Caco-2 (cell line): ENCODE data around the gene CHMP4A. TPM values are rescaled to one million over a fixed set of nuclear protein-coding genes. Genes with fewer than 3 reads are reported as not detected.

Source experiments
- BruUV-seq: library from RNA; stranded (reverse); fragments of 400-500 nt; replicated peaks from 2 replicates; lab custom pipeline; 2021; lab: Mats Ljungman, UMichigan
- CTCF ChIA-PET: fragments of 300-600 bp; sonication (Branson Sonifier 250); formaldehyde crosslinking; loops from one replicate; lab custom pipeline; 2022; ENCODE audit warnings: antibody characterized with exemption; lab: Charles Lee
- POLR2A ChIA-PET: fragments of 300-600 bp; sonication (Branson Sonifier 250); formaldehyde crosslinking; loops from one replicate; lab custom pipeline; 2022; ENCODE audit warnings: antibody characterized with exemption; lab: Charles Lee
- DNase-seq, 2 experiments: peaks; one replicate each; pipeline versions ENCODE4 v3.0.0 to v3.0.0-alpha.2; 2020 to 2022
- H3K27me3 ChIP-seq: replicated peaks from 2 replicates; pipeline ENCODE4 v1.6.0; 2011; ENCODE audit warnings: low read length; ENCODE audit not compliant: control insufficient read depth, insufficient read depth
- H3K36me3 ChIP-seq: 2 replicates; pipeline ENCODE4 v1.5.1; 2011; ENCODE audit warnings: low read length; ENCODE audit not compliant: control insufficient read depth, insufficient read depth
- H3K4me1 ChIP-seq: fragments of 250-450 bp; sonication (Bioruptor Pico); 2 replicates; pipeline ENCODE4 v1.5.1; 2020; ENCODE audit warnings: mild to moderate bottlenecking
- H3K4me3 ChIP-seq: 2 replicates; pipeline ENCODE4 v1.5.1; 2011; ENCODE audit warnings: low read depth, mild to moderate bottlenecking, control low read depth, low read length
- H3K9me3 ChIP-seq: fragments of 250-450 bp; sonication (Bioruptor Pico); 2 replicates; pipeline ENCODE4 v1.5.1; 2020; ENCODE audit warnings: mild to moderate bottlenecking, moderate library complexity
- H3K27ac Mint-ChIP-seq: one replicate; pipeline ENCODE4 v1.8.0; 2022; ENCODE audit warnings: mixed read lengths; ENCODE audit not compliant: unreplicated experiment
- H3K27me3 Mint-ChIP-seq: one replicate; pipeline ENCODE4 v1.8.0; 2022; ENCODE audit warnings: mixed read lengths; ENCODE audit not compliant: insufficient read depth, unreplicated experiment
- H3K36me3 Mint-ChIP-seq: one replicate; pipeline ENCODE4 v1.8.0; 2022; ENCODE audit warnings: mild to moderate bottlenecking, mixed read lengths; ENCODE audit not compliant: insufficient read depth, unreplicated experiment
- H3K4me1 Mint-ChIP-seq: one replicate; pipeline ENCODE4 v1.8.0; 2022; ENCODE audit warnings: low read depth, mixed read lengths; ENCODE audit not compliant: unreplicated experiment
- H3K4me3 Mint-ChIP-seq: one replicate; pipeline ENCODE4 v1.8.0; 2022; ENCODE audit warnings: mild to moderate bottlenecking, moderate library complexity, mixed read lengths; ENCODE audit not compliant: unreplicated experiment
- H3K9me3 Mint-ChIP-seq: one replicate; pipeline ENCODE4 v1.8.0; 2022; ENCODE audit warnings: mixed read lengths; ENCODE audit not compliant: unreplicated experiment
- intact Hi-C: fragments of 100-400 bp; cut with micrococcal nuclease; formaldehyde crosslinking; loops from one replicate; pipeline ENCODE4 v1.10.0; 2022; ENCODE audit not compliant: unreplicated experiment
- total RNA-seq: library from RNA; stranded (reverse); gene quantifications from 2 replicates; pipeline ENCODE4 v1.2.3, GENCODE V29; 2022
- TF ChIP-seq, protein P1 (sequence below), 2 experiments: fragments of 200-600 bp in 1 of 2; IDR thresholded peaks; 1 replicate in 1 of 2; 2 replicates in 1 of 2; pipeline versions ENCODE4 v1.5.1 to v1.8.0; 2011 to 2022; ENCODE audit warnings: antibody characterized with exemption in 1 of 2, control low read depth in 1 of 2, inconsistent platforms in 1 of 2, low read depth in 1 of 2, low read length in 1 of 2, mild to moderate bottlenecking in 1 of 2, moderate library complexity in 1 of 2; ENCODE audit not compliant: insufficient read depth in 1 of 2, severe bottlenecking in 1 of 2, unreplicated experiment in 1 of 2

Gene CHMP4A
- total RNA-seq, 1 experiment from 2014 or later: 57.7 TPM

DNA sequence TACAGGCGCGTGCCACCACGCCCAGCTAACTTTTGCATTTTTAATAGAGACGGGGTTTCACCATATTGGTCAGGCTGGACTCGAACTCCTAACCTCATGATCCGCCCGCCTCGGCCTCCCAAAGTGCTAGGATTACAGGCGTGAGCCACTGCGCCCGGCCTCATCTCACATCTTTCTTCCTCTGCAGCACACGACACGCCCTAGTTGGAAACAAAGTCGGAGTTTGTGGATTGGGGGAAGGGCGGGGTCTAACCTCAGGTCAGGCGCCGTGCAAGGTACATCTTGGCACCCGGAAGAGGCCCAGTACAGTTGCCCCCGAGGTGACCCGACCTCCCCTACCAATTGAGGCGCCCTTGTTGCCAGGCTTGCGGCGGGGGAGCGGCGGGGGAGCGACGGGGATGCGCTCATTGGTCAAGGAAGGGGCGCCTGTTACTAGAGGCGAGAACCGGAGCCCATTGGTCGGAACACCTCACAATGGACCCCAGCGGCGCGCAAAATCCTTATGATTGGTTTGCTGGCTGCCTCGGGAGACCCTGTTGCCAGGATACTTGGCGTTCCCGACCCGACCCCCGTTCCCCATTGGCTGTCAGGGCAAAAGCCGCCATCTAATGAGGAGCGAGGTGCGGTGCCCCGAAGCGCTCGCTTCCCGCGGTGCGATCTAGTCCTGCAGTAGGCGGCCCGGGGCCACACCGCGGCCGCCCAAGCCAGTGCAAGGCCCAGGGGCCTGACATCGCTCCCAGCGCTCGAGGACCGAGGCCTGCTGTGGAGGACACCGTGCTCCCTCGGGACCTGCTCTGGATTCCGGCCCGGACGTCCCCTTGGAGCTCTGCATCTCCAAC is 41.6 kb downstream of the CHMP4A start, which contains the start of gene REC8:
Gene REC8 (plus strand): TSS at position 659 of the 839 bp plus-strand sequence. CDS start 473 bp downstream, outside the sequence.
- H3K36me3 Mint-ChIP-seq: peaks cover 11% of the 10 kb centered on the region
- TF ChIP-seq, protein P1, sequence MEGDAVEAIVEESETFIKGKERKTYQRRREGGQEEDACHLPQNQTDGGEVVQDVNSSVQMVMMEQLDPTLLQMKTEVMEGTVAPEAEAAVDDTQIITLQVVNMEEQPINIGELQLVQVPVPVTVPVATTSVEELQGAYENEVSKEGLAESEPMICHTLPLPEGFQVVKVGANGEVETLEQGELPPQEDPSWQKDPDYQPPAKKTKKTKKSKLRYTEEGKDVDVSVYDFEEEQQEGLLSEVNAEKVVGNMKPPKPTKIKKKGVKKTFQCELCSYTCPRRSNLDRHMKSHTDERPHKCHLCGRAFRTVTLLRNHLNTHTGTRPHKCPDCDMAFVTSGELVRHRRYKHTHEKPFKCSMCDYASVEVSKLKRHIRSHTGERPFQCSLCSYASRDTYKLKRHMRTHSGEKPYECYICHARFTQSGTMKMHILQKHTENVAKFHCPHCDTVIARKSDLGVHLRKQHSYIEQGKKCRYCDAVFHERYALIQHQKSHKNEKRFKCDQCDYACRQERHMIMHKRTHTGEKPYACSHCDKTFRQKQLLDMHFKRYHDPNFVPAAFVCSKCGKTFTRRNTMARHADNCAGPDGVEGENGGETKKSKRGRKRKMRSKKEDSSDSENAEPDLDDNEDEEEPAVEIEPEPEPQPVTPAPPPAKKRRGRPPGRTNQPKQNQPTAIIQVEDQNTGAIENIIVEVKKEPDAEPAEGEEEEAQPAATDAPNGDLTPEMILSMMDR (IDR thresholded peaks at IDR 0.05; ENCODE audit: insufficient read depth in 1 of 2, low read depth in 1 of 2, low read length in 1 of 2, severe bottlenecking in 1 of 2, unreplicated experiment in 1 of 2): no peak
- no peak for DNase-seq
- CTCF ChIA-PET: no interaction called here
- Histone ChIP-seq H3K36me3 (peaks cover 2% of the 10 kb centered on the region), H3K27me3 (no peaks in the 10 kb centered on the region), H3K9me3 (no peaks in the 10 kb centered on the region), H3K4me1 (no peaks in the 10 kb centered on the region), H3K4me3 (no peak within 1 kb of the TSS)
- H3K9me3 Mint-ChIP-seq: no peaks in the 10 kb centered on the region
- POLR2A ChIA-PET: interaction anchor here (0.7 kb wide), 1 partner anchor 81 kb away, joined by 7 read pairs; no protein-coding TSS in a partner anchor
- BruUV-seq: no TSS peak
- H3K27me3 Mint-ChIP-seq: no peaks in the 10 kb centered on the region
- intact Hi-C loops: no loop called here
- no peak within 1 kb of the TSS for H3K27ac Mint-ChIP-seq
- no peak within 1 kb of the TSS for H3K4me3 Mint-ChIP-seq
- no peaks in the 10 kb centered on the region for H3K4me1 Mint-ChIP-seq

DNA sequence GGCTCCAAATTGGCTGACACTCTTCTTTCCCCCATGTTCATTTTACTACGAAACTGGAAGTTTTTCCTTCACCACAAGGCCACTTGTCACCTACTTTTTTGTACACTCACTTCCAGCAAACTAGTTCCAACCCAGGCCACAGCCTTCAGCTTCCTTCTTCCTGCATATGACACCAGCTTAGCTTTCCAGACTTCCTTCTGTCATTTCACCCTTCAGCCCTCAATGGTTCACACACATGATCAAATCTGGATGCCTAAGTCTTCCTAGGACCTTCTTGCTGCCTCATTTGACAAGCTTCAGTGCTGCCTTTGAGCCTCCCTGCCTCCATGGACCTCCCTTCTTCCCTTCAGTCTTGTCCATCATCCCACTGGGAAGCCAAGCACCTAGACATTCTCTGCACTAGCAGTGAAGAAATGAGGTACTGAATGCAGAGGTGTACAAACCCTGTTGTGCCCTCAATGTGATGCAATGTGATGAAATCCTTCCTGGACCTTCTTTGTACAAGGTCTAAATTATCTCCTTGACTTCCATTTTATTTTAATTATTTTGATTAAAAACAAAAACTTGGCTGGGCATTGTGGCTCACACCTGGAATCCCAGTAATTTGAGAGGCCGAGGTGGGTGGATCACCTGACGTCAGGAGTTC is 45.7 kb downstream of the CHMP4A start:
- no peak for DNase-seq
- intact Hi-C loops: no loop called here
- no peaks in the 10 kb centered on the region for H3K27me3 Mint-ChIP-seq
- TF ChIP-seq, protein P1 (IDR thresholded peaks at IDR 0.05; ENCODE audit: insufficient read depth in 1 of 2, low read depth in 1 of 2, low read length in 1 of 2, severe bottlenecking in 1 of 2, unreplicated experiment in 1 of 2): no peak
- Histone ChIP-seq H3K9me3 (no peaks in the 10 kb centered on the region), H3K36me3 (peaks cover 3% of the 10 kb centered on the region), H3K4me1 (no peaks in the 10 kb centered on the region), H3K27me3 (no peaks in the 10 kb centered on the region), H3K4me3 (no peak overlapping the region)
- H3K9me3 Mint-ChIP-seq: no peaks in the 10 kb centered on the region
- POLR2A ChIA-PET: no interaction called here
- no TSS peak for BruUV-seq
- peaks cover 15% of the 10 kb centered on the region for H3K36me3 Mint-ChIP-seq
- no peaks in the 10 kb centered on the region for H3K4me1 Mint-ChIP-seq
- CTCF ChIA-PET: no interaction called here
- no peak overlapping the region for H3K27ac Mint-ChIP-seq
- H3K4me3 Mint-ChIP-seq: no peak overlapping the region

DNA sequence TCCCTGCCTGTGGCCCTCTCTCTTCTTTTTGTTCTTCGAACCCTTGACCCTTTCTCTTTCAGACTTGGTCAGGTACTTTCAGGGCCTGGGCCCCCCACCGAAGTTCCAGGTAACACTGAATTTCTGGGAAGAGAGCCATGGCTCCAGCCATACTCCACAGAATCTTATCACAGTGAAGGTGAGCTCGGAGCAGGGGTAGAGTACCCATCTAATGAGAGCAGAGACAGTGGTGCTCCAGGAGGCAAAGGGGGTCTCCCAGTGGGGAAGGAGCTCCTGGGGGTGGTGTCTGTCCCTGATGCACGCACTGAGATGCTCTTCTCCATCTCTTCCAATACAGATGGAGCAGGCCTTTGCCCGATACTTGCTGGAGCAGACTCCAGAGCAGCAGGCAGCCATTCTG is 47.5 kb downstream of the CHMP4A start:
- POLR2A ChIA-PET: no interaction called here
- CTCF ChIA-PET: no interaction called here

More for the DNA sequence above, 47.5 kb downstream of the CHMP4A start:
- Histone ChIP-seq H3K9me3 (no peaks in the 10 kb centered on the region), H3K4me1 (peaks cover 10% of the 10 kb centered on the region), H3K4me3 (no peak overlapping the region), H3K27me3 (no peaks in the 10 kb centered on the region), H3K36me3 (peaks cover 3% of the 10 kb centered on the region)
- Mint-ChIP-seq H3K27ac (no peak overlapping the region), H3K36me3 (peaks cover 23% of the 10 kb centered on the region), H3K4me3 (no peak overlapping the region), H3K4me1 (peaks cover 5% of the 10 kb centered on the region), H3K27me3 (no peaks in the 10 kb centered on the region), H3K9me3 (no peaks in the 10 kb centered on the region)
- no TSS peak for BruUV-seq
- intact Hi-C loops: no loop called here
- DNase-seq: no peak
- TF ChIP-seq, protein P1 (IDR thresholded peaks at IDR 0.05; ENCODE audit: insufficient read depth in 1 of 2, low read depth in 1 of 2, low read length in 1 of 2, severe bottlenecking in 1 of 2, unreplicated experiment in 1 of 2): no peak
